K562 (cell line): ENCODE data around the gene CITED2.

Source experiments
- CHD2 ChIP-seq: IDR thresholded peaks from 2 replicates; pipeline ENCODE4 v1.6.1; 2011; ENCODE audit warnings: low read depth, low read length
- CHD7 ChIP-seq: fragments of 200-600 bp; sonication (generic); IDR thresholded peaks from one replicate; pipeline ENCODE4 v1.6.1; 2012; ENCODE audit warnings: mild to moderate bottlenecking, low read depth, low read length, inconsistent platforms
- PCBP1 ChIP-seq: fragments of 200-400 bp; formaldehyde crosslinking; IDR thresholded peaks from 2 replicates; pipeline ENCODE4 v1.6.1; 2018; ENCODE audit warnings: mild to moderate bottlenecking, low read depth, low read length; ENCODE audit not compliant: poor library complexity, severe bottlenecking
- TEAD4 ChIP-seq, 2 experiments: sonication (generic) in 1 of 2; formaldehyde crosslinking in 1 of 2; IDR thresholded peaks; 2 replicates each; pipeline versions ENCODE4 v1.6.1 to v1.8.0; 2012 to 2022; ENCODE audit warnings: borderline replicate concordance in 1 of 2, inconsistent platforms in 1 of 2, low read length in 1 of 2, mild to moderate bottlenecking in 1 of 2, missing genetic modification reagents in 1 of 2
- ZC3H4 ChIP-seq: sonication (generic); formaldehyde crosslinking; IDR thresholded peaks from 2 replicates; pipeline ENCODE4 v1.9.0; 2021; ENCODE audit warnings: missing genetic modification reagents, borderline replicate concordance
- ZNF121 ChIP-seq: sonication (generic); formaldehyde crosslinking; conservative IDR thresholded peaks from 2 replicates; pipeline ENCODE4 v1.8.0; 2022; ENCODE audit warnings: missing genetic modification reagents
- TF ChIP-seq, protein P1 (sequence below), 3 experiments: IDR thresholded peaks in 2 of 3; conservative IDR thresholded peaks in 1 of 3; 2 replicates each; pipeline ENCODE4 v1.5.1; 2011 to 2012; ENCODE audit warnings: low read length in 3 of 3, mild to moderate bottlenecking in 3 of 3, control low read depth in 2 of 3, improper control_type of control experiment in 1 of 3, inconsistent platforms in 1 of 3, low read depth in 1 of 3, mixed read lengths in 1 of 3, moderate library complexity in 1 of 3; ENCODE audit not compliant: insufficient read depth in 2 of 3
- TF ChIP-seq, protein P2 (sequence below): sonication (generic); formaldehyde crosslinking; IDR thresholded peaks from 2 replicates; pipeline ENCODE4 v1.8.0; 2022; ENCODE audit warnings: missing genetic modification reagents, mild to moderate bottlenecking, borderline replicate concordance

DNA sequence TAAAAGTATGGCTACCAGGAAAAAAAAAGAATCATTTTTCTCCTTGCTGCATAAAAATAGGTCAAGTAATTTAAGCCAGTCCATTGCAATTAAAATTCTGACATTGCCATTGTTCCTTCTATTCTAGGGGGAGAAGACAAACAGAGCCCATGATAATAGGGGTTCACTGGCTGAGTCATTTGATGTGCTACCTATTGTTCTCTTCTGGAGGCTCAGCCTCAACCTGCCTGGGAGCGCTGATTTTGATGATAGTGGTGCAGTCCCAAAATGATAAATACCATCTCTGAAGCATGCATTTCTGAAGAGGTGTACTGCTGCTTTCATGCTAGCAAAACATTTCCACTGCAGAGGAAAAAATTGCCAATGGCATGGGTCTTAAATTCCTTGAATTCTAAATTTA is 5.8 kb downstream of the CITED2 start:
- TF ChIP-seq, protein P1, sequence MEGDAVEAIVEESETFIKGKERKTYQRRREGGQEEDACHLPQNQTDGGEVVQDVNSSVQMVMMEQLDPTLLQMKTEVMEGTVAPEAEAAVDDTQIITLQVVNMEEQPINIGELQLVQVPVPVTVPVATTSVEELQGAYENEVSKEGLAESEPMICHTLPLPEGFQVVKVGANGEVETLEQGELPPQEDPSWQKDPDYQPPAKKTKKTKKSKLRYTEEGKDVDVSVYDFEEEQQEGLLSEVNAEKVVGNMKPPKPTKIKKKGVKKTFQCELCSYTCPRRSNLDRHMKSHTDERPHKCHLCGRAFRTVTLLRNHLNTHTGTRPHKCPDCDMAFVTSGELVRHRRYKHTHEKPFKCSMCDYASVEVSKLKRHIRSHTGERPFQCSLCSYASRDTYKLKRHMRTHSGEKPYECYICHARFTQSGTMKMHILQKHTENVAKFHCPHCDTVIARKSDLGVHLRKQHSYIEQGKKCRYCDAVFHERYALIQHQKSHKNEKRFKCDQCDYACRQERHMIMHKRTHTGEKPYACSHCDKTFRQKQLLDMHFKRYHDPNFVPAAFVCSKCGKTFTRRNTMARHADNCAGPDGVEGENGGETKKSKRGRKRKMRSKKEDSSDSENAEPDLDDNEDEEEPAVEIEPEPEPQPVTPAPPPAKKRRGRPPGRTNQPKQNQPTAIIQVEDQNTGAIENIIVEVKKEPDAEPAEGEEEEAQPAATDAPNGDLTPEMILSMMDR (IDR thresholded peaks at IDR 0.05 in 2 of 3, conservative IDR thresholded peaks at IDR 0.05 in 1 of 3; ENCODE audit: insufficient read depth in 2 of 3, low read depth in 1 of 3, low read length in 3 of 3), result no peak
- TF ChIP-seq ZC3H4, result no peak
- TF ChIP-seq CHD2, result no peak
- TF ChIP-seq CHD7, result no peak
- TF ChIP-seq, protein P2, sequence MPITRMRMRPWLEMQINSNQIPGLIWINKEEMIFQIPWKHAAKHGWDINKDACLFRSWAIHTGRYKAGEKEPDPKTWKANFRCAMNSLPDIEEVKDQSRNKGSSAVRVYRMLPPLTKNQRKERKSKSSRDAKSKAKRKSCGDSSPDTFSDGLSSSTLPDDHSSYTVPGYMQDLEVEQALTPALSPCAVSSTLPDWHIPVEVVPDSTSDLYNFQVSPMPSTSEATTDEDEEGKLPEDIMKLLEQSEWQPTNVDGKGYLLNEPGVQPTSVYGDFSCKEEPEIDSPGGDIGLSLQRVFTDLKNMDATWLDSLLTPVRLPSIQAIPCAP (CRISPR knock-in tag), result no peak
- TF ChIP-seq TEAD4 (IDR thresholded peaks at IDR 0.05; ENCODE audit: low read length), result no peak
- TF ChIP-seq TEAD4 (CRISPR knock-in tag; IDR thresholded peaks at IDR 0.05; ENCODE audit: borderline replicate concordance), result no peak
- TF ChIP-seq PCBP1, result no peak
- no peak for TF ChIP-seq ZNF121 (CRISPR knock-in tag)
